GM18507 (cell line): ENCODE results near the gene ALPI.

Experiments
- DNase-seq: peaks from one replicate; pipeline ENCODE4 v3.0.0; 2011; ENCODE audit warnings: low read depth; ENCODE audit not compliant: insufficient read length; ENCODE audit errors: extremely low spot score
- FAIRE-seq: peaks from 2 replicates; lab custom pipeline; 2011; peaks lifted over from hg19 to GRCh38; lab: Jason Lieb, UNC

Gene ALPI

DNA sequence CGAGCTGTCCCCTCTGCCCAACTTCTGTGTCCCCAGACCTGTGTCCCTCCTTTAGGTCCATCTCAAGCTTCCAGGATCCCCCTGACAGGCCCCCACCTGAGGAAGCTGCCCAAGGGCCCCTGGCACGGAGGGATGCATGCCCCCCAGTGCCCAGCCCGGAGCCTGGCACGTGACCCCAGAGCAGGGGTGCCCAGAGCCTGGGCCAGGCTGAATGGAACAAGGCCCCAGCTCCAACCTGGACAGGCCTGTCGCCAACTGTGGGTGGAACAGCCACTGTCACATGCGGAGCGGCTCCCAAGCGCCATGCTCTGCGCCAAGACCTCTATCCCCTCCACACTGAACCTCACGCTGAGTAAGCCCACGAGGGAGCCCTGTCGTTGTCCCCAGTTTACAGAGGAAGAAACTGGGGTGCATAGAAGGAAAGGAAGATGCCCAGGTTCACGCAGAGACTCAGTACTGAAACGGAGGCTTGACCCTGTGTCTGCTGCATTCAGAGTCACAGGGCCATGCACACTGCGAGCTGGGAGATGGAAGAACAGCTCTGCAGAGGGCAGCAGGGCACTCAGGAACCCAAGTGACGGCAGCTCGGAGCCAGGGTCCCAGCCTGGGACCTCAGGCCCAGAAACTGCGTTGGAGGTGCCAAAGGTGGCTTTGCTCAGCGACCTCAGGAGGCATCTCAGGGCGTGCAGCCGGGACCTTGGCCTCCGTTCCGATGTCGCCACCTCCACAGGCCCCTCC is 37.2 kb downstream of the ALPI start:
- DNase-seq (no peak), FAIRE-seq (no peak)

DNA sequence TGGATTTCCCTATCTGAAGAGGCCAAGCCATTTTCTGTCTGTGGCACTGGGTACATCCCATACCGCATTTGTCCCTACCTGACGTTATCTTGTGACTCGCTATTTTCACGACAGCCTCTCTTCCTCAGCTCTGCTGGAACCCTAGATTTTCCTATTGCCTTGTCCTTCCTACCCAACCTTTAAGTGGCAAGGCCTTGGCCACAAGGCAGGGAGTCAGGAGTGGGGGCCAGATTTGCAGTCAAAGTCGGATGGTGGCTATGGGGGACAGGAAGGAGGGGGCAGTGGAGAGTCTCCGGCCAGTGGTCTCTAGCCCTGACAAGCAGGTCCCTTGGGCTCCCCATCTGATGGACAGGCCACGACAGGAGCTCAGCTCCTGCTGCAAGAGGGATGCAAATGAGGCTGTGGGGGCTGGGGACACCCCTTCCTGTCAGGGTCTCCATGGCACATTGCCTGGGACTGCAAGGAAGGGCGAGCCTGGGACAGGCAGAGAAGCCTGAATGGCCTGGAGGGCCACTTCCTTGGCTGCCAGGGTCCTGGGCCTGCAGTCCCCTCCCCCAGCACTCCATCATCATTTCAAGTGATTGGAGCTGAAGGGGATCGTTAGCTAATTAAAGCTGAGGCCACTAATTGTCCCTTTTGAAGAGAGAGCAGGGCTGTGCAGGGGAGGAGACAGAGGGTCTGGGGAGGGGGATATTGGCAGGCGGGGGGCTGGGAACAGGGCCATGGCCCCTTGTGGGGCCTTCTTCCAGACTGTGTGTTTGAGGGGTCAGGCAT is 37.9 kb downstream of the ALPI start:
- FAIRE-seq: no peak
- no peak for DNase-seq

DNA sequence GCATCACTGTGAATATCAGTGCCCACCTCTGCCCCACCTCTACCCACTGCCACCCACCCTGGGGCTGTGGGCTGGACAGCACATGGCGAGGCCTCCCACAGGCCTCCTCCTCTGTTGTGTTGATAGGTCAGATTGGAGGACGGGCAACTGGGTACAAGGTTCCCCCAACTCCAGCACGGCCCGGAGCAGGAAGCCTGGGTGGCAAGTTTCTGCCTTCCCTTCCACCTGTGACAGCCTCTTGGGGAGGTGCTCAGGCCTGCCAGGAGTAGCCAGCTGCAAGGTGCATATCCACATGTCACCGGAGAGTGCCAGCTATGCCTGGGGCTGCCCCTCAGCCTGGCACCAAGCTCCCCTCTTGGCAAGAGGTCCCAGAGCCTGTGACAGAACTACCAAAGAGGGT is 38.6 kb downstream of the ALPI start:
- no peak for DNase-seq
- FAIRE-seq: no peak

DNA sequence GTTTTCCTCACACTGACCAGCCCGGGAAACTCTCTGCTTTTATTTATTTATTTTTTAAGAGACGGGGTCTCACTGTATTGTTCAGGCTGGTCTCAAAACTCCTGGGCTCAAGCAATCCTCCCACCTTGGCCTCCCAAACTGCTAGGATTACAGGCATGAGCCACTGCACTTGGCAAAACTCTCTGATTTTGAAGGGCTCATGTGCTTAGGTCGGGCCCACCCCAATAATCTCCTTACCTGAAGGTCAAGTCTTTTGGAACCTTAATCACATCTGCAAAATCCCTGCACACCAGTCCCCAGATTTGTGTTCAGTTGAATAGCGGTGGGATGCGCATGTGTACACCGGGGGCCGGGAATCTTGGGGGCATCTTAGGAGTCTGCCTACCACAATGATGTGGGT is 39.3 kb downstream of the ALPI start:
- no peak for DNase-seq
- FAIRE-seq: no peak

DNA sequence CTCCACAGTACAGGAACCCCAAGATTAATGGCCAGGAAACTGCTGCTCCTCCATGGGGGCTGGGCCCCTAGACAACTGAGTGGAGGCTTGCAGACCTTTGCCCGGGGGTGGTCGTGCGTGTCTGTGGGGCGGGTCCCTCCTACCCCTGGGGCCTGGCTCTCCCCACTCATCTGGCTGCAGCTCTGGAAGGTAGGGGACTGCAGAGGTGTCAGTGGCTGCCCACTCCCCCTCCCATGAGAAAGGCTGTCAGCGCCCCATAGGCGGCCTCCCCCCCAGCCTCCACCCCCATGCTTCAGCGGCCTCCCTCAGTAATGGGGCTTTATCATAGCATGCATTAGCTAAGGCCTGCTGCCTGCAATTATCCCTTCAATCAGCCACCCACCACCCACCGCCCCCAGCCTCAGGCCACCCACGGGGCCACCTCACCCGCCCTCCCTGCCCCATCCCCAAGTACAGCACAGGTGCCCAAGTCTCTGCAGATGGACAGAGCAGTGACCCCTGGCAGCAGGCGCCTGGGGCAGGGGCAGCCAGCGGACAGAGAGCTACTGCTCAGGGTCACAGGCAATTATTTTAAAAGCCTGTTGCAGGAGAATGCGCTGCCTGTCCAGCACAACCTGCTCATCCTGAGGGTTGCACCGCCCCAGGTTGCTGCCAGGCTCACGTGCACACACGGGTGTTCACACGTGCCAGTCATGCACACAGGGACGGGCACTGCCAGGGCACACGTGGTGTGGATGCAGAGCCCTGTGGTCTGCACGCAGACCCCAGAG is 40.7 kb downstream of the ALPI start:
- DNase-seq: no peak
- FAIRE-seq: no peak

DNA sequence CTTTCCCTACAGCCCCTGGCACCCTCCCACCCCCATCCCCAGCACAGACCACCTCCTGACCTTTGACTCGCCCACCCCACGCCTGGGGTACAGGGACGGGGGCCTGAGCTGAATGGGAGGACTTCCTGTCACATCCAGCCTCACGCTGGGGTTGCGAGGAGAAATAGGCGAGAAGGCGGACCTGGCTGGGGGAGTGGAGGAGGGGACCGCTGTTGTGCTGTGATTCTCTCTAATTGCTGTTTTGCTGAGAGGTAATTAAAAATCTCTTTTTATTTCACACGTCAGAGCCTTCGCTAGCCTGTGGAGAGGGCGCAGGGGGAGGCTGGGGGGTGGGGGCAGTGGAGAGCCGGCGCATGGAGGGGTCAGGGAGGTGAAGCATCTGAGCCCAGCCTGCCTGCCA is 41.4 kb downstream of the ALPI start:
- FAIRE-seq: no peak
- DNase-seq: no peak

DNA sequence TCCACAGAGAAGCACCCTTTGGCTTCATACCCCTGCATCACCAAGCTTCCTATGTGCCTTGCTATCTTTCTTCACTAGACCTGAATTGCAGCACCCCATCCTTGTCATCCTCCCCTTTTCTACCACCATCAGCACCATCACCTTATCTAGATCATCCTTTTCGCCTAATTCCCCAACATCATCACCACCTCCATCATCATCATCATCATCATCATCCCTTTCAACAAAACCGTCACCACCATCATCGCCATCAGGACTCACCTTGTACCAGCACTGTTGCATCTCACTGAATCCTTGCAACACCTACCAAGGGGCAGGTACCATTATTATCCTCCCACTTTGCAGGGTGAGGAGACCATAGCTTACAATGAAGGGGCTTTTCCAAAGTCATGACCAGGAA is 42.5 kb downstream of the ALPI start:
- DNase-seq: no peak
- FAIRE-seq: no peak

DNA sequence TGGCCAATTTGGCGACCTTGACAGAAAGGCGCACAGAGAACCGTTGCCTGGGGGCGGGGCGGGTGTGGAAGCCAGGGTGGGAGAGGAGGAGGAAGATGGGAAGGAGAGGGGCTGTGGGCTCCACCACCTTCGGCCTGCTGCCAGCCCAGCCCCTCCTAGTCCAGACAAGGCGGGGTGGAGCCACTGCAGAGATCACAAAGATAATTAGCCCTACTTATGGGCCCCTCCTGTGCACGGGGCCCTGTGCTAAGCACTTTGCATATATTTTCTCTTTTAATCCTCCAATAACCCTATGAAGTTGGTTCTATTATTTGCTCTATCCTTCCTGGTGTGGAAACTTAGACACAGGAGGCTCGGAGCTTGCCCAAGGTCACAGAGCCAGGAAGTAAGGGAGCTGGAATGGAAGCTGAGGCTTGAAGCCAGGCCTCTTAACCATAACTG is 45.4 kb downstream of the ALPI start:
- FAIRE-seq: no peak
- DNase-seq: no peak

DNA sequence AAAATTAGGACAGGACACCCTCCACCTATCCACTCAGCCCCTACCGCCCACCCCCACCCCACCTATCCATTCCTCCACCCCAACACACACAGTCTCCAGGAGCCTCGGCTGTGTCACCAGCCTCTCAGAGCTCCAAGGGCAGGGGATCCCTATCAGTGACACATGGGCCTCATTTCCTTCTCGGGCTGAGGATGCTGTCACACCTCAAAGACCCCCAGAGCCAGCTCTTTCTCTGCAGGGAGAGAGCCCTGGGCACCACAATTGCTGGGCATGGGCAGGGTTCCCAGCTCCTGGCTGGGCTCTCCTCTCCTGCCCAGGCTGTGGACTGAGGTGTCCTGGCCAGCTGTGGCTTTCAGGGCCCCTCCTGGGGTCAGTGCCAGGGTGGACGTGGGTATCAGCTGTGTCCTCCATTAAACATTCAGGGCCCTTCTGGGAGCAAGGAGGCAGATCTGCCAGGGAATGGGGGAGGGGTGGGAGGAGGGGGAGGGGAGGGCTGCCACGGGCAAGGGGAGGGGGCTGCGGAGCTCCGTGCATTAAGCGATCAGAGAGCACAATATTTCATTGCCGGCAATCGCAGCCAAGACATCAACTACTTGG is 45.9 kb downstream of the ALPI start:
- FAIRE-seq (no peak), DNase-seq (no peak)

DNA sequence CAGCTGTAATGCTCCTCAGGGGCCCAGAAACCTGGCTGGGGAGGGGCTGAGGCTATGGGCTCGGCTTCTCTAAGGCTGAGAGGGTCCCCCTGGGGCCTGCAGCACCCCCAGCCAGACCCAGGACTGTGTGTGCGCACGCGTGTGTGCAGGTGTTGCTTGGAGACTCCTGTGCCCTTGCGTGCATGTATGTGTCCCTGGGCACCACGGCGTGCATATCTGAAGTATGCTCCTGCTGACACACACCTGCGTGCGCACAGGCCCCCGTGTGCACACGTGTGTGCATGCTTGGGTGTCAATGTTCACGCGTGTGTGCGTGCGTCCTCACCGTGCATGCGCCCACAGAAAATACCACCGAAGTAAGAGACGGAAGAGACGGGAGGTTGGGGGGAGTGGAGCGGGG is 46.6 kb downstream of the ALPI start:
- FAIRE-seq: no peak
- DNase-seq: no peak

DNA sequence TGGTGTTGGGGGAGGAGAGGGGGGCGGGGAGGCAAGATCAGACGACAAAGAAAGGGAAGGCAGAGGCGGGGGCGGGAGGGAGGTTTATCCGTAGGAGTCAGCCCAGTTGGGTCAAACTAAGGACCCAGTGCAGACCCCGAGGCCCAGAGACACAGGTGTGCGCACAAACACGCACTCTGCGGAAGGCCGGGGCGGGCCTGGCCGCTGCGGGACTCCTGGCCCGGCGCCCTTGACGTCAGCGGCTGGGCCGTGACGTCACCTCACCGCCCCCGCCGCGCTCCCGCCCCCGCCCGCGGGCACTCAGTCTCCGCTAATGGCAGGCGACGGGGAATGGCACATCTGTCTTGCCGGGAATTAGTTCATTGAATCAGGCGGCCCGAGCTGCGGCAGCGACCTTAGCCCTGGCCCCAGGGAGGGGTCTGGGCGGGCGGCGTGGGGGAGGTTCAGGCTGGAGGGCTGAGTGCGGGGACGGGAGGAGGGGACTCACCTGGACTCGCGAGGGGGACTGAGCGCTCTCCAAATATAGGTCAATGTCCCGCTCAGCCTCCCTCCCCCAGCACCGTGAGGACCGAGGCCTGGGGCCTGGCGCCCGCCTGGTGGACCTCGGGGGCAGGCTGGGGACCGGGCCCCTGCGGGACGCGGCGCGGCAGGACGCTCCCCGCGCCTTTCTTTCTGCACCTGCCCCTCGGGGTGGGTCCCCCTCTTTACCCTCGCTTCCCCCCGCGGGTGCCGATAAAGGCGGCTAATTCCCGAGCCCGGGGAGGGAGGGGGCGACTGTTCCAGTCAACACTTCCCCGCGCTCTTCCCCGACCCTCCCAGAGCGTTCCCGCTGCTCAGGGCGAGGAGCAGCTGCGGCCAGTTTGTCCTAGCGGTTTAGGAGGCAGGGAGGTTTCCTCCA is 47.2 kb downstream of the ALPI start:
- DNase-seq (no peak), FAIRE-seq (no peak)

DNA sequence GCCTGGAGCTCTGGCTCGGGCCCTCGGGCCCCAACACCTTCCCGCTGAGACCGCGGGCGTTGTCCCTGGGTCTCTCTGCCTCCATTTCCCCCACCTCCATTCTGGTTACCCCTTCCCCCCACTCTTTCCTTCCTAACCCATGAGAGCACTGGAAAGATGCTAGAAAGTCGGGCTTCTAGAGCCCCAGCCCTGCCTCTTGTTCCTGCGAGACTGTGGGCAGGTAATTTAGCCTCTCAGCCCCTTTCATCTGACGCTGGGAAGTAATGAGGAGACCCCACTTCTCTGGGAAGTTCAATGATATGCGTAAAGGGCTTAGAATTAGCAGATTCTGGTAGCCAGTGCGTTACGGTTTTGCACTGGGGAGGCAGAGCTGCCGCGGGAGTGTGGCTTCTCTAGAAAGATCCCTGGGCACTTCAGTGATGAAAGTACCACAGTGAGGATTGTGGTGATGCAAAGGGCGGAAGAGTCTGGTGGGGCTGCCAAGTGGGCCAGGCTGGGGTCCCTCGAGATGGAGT is 47.9 kb downstream of the ALPI start:
- no peak for DNase-seq
- no peak for FAIRE-seq

DNA sequence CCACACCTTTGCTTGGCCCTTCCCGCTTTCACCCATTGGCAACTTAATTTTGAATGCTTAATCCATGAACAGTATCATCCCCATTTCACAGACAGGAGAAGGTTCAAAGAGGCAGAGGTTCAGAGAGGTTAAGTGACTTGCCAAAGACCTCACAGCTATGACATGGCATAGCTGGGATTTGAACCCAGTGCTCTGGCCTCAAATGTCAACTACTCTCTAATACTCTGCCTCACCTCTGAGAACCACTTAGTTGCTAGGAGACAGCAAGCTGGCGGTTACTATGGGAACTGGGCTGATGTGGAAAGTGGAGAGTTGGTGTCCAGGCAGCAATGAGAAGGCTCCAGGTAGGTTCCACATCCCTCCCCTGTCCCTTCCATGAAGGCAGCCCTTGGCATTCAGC is 48.5 kb downstream of the ALPI start:
- FAIRE-seq (no peak), DNase-seq (no peak)

DNA sequence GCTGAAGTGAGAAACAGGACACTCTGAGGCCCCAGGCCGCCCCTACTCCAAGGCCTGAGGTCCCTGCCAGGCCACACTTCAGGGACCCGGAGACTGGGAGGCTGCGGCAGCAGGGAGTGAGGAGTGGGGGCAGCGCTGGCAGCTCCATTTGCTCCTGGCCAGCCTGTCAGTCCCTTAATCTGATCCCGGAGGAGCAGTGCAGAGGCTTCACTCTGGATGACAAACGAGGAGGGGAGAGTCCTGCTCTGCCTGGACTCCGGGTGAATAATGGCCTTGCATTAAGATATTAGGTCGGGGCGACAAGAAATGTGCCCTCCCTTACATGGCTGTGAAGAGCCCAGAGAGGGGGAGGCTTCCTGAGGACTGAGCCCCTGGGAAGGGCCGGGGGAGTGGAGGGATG is 49.9 kb downstream of the ALPI start:
- FAIRE-seq (no peak), DNase-seq (no peak)

DNA sequence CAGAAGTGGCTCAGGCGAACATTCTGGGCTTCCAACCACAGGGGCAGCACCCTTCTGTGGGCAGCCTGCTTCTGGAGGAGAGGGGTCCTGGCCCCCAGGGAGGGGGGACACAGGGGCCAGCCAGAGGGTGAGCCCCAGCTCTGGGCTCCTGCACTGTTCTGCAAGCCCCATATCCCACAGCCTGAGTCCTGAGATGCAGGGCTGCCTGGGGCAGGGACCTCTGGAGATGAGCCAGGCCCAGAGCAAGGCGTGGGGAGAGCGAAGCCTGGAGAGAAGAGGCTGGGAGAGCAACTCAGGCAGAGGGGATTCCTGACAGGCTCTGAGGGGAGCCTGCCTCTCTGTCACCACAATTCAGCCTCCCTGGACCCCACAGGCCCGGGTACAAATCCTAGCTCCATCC is 50.8 kb downstream of the ALPI start:
- FAIRE-seq (no peak), DNase-seq (no peak)

DNA sequence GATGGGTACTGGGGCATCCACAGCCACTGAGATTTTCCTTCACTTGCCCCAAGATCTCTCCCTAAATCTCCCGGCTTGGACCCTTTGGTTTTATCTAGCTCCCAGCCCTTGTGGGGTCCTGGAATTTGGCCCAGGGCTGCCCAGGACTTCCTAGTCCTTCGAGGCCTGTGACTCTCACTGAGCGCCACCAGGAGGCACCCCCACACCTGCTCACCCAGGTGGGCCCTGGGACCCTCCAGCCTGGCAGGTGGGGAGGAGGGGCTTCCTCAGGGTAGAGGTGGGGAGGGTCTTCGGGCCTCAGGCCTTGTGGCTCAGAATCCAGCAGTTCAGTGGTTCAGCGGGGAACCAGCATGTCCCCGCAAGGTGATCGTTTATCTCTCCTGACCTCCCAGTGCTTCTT is 52.3 kb downstream of the ALPI start:
- FAIRE-seq (no peak), DNase-seq (no peak)
